G401 (cell line): Measurements from ENCODE around the gene INPP5F. TPM values are rescaled to one million over a fixed set of nuclear protein-coding genes. Genes with fewer than 3 reads are reported as not detected.
"Not testable (repeated sequence)": the region's sequence is repeated elsewhere in the genome, so short reads cannot be mapped to it uniquely, and the experiment has no call there.

Experiments
- DNase-seq: peaks from one replicate; pipeline ENCODE4 v3.0.0-alpha.2; 2015; ENCODE audit warnings: low spot score
- in situ Hi-C: cut with HindIII; loops from 2 replicates; pipeline ENCODE4 v1.10.0; 2016; ENCODE audit warnings: low sequenced_read_pairs, mixed read lengths
- total RNA-seq: library from RNA; depleted of rRNA; stranded (reverse); fragments of >200 nt; shearing (Covaris generic); gene quantifications from 2 replicates; pipeline ENCODE4 v1.2.3, GENCODE V29; 2014

The INPP5F gene
- total RNA-seq, 1 experiment from 2014 or later: 10.1 TPM

GRCh38 chr10:119768455-119769094, 42.7 kb downstream of the INPP5F start:
- DNase-seq: no peak
- in situ Hi-C loops: no loop called here

- DNase-seq: no peak
- in situ Hi-C loops: no loop called here
Measured at GRCh38 chr10:119769886-119770285, 44.0 kb downstream of the INPP5F start.

DNA sequence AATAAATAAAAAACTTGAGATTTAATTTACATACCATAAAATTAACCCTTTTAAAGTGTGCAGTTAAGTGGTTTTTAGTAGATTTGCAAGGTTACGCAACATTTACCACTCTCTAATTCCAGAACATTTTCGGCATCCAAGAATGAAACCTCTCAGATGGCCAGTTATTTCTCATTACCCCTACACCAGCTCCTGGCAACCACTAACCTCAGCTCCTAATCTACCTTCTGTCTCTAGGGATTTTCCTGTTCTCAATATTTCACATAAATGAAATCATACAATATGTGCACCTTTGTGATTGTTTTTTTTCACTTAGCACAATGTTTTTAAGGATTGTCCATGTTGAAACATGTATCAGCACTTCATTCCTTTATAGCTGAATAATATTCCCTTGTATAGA, 45.1 kb downstream of the INPP5F start:
- peak; percentile 27 for DNase-seq
- in situ Hi-C loops: no loop called here

- no peak for DNase-seq
- in situ Hi-C loops: no loop called here
Measured at GRCh38 chr10:119772334-119772733, 46.5 kb downstream of the INPP5F start.

- DNase-seq, in situ Hi-C loops: not testable (repeated sequence)
Measured at GRCh38 chr10:119773041-119773440, 47.2 kb downstream of the INPP5F start.

DNA sequence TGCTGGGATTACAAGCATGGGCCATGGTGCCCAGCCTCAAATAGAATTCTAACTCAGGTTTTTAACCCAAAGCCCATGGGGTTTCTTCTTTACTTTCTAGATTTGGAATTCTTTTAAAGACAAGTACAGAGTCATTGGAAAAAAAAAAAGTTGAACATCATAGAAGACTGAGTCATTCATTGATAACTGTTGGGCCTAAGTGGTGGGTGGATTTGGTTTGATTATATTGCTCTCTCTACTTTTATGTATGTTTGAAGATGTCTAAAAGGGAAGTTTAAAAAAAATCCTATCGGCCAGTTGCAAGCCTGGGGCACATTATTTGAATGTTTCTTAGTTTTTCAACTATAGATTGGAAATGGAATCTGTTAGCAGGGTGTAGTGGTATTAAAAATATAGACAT, 49.7 kb downstream of the INPP5F start:
- in situ Hi-C loops: no loop called here

DNA sequence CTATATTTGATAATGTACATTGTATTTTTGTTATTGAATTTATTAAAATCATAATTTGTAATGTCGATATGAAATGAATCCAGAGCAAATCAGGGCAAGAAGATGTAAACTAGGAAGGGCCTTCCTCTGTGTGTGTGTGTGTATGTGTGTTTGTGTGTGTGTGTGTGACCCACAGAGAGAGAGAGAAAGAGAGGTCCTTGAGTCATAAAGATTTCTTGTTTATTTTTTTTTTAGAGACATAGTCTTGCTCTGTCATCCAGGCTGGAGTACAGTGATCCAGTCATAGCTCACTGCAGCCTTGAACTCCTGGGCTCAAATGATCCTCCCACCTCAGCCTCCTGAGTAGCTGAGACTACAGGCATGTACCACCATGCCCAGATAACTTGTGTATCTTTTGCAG, 50.7 kb downstream of the INPP5F start:
- in situ Hi-C loops: no loop called here
- DNase-seq: no peak

More for the DNA sequence above, 49.7 kb downstream of the INPP5F start:
- DNase-seq: no peak

- DNase-seq: no peak
- in situ Hi-C loops: no loop called here
Measured at GRCh38 chr10:119777686-119778085, 51.8 kb downstream of the INPP5F start.

DNA sequence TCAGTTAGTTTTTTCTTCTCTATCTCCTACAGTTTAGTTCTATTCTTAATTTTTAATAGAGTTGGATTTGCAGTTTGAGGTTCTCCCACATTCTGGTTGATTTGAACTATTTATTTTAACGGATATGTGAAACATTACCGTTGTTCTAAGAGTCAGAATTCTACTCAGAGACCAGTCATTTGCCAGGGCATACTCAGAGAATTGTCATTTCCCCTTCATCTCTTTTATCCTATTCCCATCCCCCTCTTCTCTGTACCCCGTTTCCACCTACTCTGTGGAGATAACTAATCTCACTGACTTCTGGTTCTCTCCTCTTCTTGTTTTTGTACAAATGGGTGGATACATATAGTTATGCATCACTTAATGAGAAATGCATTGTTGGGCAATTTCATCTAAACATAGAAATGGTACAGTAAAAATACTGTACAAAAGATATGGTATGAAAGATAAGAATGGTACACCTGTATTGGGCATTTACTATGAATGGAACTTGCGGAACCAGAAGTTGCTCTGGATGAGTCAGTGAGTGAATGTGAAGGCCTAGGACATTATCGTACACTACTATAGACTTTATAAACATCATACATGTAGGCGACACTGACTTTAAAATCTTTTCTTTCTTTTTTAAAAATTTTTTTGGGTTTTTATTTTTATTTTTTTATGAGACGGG, 53.1 kb downstream of the INPP5F start:
- in situ Hi-C loops: no loop called here
- no peak for DNase-seq

GRCh38 chr10:119780879-119781480, 55.1 kb downstream of the INPP5F start:
- in situ Hi-C loops: no loop called here
- DNase-seq: no peak

DNA sequence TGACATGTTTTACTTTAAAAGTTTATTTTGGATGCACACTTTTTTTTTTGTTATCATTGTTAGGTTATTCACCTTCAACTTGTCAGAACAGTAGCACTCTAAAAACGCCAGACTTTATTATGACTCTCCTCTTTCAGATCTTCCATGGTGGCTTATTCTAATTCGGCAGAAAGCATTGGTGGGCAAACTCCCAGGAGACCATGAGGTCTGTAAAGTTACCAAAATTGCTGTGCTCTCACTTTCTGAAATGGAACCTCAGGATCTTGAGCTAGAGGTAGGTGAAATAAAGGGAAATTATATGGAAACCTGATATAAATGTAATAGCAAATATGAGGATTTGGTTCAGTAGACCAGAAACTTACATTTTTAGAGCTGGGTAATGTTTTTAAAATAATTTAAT, 55.6 kb downstream of the INPP5F start:
- no peak for DNase-seq
- in situ Hi-C loops: no loop called here

DNA sequence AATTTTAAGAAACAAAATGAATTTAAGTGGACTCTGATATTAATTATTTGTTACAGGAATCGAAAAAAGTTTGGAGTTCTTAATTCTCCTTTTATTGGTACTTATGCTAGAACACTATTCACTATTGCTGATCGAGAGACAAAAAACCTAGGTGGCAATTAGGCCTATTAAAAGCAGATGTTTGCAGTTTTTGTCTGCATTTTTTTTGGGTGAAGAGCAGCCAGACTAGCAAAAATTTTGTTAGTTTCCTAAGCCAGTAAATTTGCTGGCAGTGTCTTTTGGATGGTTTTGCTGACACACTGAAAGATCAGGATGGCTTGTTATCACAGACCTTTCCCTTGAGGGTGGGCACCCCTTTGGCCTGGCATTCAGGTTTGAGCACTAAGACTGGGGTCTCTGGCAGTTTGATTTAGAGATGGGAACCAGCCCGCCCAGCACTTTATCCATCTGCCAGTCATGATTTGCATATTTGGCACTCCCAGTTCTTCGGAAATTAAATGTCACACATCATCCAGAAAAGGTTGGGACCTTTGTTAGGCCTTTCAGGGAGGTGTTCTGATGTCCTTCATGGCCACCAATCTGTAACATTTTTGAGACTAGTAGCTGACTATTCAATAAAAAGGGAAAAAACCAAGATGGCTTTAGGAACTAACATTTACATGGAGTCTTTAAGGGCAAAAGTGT, 57.3 kb downstream of the INPP5F start:
- no peak for DNase-seq
- in situ Hi-C loops: no loop called here

GRCh38 chr10:119783665-119784027, 57.8 kb downstream of the INPP5F start:
- DNase-seq: no peak
- in situ Hi-C loops: no loop called here

DNA sequence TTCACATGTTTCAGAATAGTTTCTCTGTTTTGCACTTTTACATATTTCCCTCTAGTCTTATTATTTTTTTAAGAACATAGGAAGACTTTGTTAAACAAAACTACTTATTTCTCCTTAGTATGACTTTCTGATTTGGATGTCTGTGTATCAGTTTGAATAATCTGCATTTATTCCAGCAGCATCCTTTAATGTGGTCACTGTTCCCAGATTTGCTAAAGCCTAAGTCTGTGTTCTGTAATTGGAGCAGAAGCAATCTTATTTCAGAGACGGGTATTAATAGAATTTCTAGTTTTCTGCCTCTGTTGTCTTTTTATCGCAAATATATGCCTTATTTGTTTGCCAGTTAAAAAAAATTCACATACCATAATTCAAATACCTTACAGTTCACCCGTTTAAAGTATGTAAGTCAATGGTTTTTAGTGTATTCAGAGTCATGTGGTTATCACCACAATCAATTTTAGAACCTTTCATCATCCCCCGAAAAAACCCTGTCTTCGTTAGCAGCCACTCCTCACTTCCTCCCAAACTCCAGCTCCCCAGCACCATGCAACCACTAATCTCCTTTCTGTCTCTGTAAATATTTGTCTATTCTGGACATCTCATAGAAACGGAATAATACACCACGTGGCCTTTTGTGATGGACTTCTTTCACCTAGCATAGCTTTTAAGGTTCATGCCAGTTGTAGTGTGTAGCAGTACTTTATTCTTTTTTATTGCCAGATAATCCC, 58.7 kb downstream of the INPP5F start:
- DNase-seq: no peak
- in situ Hi-C loops: no loop called here

- DNase-seq: no peak
- in situ Hi-C loops: no loop called here
Measured at GRCh38 chr10:119786117-119786769, 60.4 kb downstream of the INPP5F start.

- DNase-seq, in situ Hi-C loops: not testable (repeated sequence)
Measured at GRCh38 chr10:119795101-119795500, 69.3 kb downstream of the INPP5F start.

DNA sequence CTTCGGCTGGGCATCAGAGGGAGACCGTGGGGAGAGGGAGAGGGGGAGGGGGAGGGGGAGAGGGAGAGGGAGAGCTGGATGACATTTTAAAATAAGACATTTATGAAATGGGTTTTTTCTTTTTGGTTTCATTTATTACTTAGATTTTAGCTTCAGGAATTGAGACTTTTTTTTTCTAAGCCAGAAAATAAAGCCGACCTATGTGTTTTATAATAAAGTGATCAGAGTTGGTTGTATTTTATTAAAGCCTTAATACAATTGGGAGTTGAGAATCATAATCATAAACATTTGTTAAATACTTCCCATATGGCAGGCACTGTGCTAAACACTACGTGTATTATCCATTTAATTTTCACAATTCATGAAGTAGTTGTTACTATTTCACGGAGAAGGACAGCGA, 70.2 kb downstream of the INPP5F start:
- DNase-seq: no peak
- in situ Hi-C loops: no loop called here

DNA sequence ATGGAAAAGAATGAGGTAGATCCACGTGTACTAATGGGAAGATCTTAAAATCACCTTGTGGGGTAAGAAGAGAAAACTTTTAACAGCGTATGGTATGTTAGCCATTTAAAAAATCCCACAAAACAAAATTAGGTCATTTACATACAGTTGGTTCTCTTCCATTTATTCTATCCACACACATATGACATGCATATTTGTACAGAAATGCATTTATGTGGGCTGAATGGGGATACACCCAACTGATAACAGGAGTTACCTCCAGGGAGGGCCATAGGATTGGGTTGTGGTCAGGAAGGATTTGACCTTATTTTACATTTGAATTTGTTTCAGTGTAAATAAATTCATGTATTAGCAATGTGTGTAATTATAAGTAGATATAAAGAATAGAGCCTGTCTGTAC, 75.3 kb downstream of the INPP5F start:
- in situ Hi-C loops: no loop called here
- DNase-seq: no peak

DNA sequence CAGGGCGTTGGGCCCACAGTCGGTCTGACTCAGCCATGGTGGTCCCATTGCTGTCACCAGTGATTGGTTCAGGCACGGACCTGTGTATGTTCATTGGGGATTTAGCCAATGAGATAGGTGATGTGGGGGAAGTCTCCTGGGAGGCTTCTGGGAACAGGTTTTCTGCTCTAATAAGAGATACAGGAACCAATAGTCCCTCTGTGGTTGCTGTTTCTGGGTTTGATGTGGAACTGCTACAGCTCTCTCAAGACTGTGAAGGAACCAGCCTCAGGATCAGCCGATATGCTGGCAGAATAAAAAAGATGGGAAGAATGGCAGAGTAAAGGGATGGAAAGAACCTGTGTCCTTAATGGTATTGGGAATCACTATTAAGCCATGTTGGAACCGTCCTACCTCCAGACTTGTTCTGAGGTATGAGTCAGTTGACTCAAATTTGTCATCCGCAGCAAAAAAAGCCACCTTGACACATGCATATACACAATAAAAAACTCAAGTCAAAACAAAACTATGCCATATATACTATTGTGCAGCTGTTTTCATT, 76.2 kb downstream of the INPP5F start:
- in situ Hi-C loops: no loop called here
- no peak for DNase-seq
